SK-MEL-5 (cell line): ENCODE measurements around the gene LRBA. TPM values are rescaled to one million over a fixed set of nuclear protein-coding genes. Genes with fewer than 3 reads are reported as not detected.
"Not testable (repeated sequence)": the region's sequence is repeated elsewhere in the genome, so short reads cannot be mapped to it uniquely, and the experiment has no call there.

Experiments used
- DNase-seq: peaks from one replicate; pipeline ENCODE4 v3.0.0-alpha.2; 2016; ENCODE audit warnings: low read depth, low spot score
- in situ Hi-C: cut with HindIII; loops from 2 replicates; pipeline ENCODE4 v1.10.0; 2016; ENCODE audit warnings: low sequenced_read_pairs, high pct_unique_total_duplicates, low pct_unique_long_range_greater_than_20kb
- total RNA-seq: library from RNA; depleted of rRNA; stranded (reverse); fragments of >200 nt; shearing (Covaris generic); gene quantifications from 2 replicates; pipeline ENCODE4 v1.2.3, GENCODE V29; 2014

The LRBA gene
- total RNA-seq, 1 experiment from 2014 or later, result 31.0 TPM

DNA sequence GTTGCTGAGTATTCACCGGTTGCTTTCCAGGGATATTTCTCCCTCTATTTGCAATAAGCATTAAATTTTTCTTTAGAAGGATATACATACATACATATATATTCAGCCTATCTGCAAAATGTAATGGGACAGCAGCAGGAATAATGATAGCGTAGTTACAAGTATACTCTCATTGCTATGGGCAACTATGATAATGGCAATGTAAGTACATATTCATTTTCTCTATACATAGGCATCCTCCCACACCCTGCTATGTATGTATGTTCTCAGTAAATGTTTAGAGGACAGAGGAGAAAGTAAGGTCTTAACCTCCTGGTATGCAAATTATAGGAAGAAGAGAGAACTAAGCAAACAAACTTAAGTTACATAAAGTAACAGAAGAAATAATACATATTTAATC lies 452.8 kb downstream of the LRBA start:
- in situ Hi-C loops, result no loop called here

GRCh38 chr4:150561143-150561737 lies 453.8 kb downstream of the LRBA start:
- in situ Hi-C loops, result no loop called here
- DNase-seq, result no peak

More for the DNA sequence above, 452.8 kb downstream of the LRBA start:
- DNase-seq, result no peak

- DNase-seq, in situ Hi-C loops: not testable (repeated sequence)
Observed at GRCh38 chr4:150557811-150558210, 457.3 kb downstream of the LRBA start.

- DNase-seq, result no peak
- in situ Hi-C loops, result no loop called here
Observed at GRCh38 chr4:150547154-150547838, 467.8 kb downstream of the LRBA start.

GRCh38 chr4:150546286-150546685 lies 468.8 kb downstream of the LRBA start:
- in situ Hi-C loops, result no loop called here
- DNase-seq, result no peak

GRCh38 chr4:150543042-150543441 lies 472.0 kb downstream of the LRBA start:
- in situ Hi-C loops, result no loop called here
- DNase-seq, result no peak

DNA sequence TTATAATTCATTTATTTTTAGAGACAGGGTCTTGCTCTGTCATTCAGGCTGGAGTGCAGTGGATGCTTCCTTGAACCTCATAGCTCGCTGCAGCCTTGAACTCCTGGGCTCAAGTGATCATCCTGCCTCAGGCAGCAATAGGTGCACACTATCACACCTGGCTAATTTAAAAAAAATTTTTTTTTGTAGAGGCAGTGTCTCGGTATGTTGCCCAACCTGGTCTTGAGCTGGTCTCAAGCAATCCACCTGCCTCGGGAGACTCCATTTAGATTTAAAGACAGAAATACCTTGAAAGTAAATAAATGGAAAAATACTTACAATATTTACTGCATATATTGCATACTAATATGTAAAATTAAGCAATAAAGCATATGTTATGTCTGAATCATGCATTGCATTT lies 473.4 kb downstream of the LRBA start:
- DNase-seq, result no peak
- in situ Hi-C loops, result no loop called here

GRCh38 chr4:150540959-150541360 lies 474.1 kb downstream of the LRBA start:
- in situ Hi-C loops, result no loop called here

DNA sequence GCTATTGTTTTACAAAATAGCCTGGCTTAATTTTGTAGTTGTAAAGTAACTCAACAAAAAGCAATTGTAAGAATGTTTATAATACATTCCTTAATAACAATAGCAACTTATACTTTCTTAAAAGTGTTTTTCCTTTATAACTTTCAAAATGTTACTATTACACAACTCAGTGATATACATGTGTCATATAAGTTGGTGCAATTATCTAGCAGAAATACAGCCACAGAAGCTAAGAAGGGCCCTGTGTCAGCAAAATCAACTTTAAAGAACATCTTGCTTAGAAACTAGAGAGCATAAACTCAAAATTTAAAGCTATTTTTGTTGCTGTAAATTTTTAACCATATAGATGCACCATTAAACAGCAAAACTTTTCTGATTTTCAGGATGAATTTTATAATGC lies 474.5 kb downstream of the LRBA start:
- DNase-seq, result no peak
- in situ Hi-C loops, result no loop called here

More at GRCh38 chr4:150540959-150541360, 474.1 kb downstream of the LRBA start:
- no peak for DNase-seq

- in situ Hi-C loops, DNase-seq: not testable (repeated sequence)
Observed at GRCh38 chr4:150537911-150538310, 477.2 kb downstream of the LRBA start.

DNA sequence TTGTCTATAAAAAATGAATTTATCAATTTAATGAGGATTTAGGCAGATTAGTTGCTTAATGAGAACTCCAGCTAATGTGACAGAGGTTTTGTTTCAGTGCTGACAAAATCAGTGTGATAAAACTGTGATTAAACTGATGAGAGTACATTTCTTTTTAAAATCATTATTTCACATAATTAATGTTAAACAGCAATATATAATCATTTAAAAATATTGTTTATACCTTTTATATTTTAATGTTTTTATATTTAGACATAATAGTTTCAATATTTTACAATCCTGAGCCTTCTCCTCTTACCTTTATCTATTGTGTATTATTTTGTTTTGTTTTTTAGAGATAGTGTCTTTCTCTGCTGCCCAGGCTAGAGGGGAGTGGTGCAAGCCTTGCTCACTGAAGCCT lies 480.3 kb downstream of the LRBA start:
- DNase-seq, result no peak
- in situ Hi-C loops, result no loop called here

GRCh38 chr4:150533673-150534072 lies 481.4 kb downstream of the LRBA start:
- in situ Hi-C loops, result no loop called here
- no peak for DNase-seq

DNA sequence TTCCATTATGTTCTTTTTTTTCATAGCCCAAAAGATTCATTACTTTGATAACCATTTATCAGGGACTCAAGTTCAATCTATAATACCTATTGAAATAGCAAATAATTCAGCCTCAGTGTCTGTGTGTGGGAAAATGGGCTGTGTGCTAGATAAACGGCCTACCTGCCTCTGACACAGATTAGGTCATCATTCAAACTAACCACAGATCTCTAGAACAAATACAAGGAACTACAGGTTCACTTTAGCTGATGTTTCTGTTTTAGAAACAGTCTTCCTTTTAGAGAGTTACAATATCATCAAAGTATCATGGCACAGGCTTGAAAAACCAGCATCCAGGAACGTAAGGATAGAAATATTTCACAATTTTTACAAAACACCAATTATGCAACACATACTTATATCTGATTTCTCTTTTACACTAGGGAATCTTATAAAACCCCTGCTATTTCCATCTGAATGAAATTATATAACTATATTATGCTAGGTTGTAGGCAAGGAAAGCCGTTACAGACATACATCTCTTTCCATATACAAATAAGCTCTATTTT lies 489.7 kb downstream of the LRBA start:
- no peak for DNase-seq
- in situ Hi-C loops, result no loop called here

DNA sequence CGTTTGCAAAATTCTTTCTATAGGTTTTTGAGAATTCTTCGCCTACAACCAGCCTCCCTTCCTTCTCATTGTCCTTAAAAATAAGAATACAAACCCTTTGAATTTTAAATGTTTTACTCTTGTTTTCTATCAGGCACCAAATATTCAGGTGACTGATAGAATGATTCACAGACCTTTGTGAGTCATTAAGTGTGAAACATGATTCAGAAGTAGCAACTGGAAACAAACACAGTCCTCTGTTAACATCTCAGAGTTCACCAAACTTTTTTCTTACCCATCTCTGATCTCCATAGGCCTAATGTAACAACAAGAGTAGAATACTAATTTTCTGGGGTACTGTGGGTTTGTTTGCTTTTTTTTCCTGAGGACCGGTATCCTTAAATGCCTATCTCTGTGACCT lies 496.5 kb downstream of the LRBA start:
- in situ Hi-C loops, result no loop called here
- no peak for DNase-seq

DNA sequence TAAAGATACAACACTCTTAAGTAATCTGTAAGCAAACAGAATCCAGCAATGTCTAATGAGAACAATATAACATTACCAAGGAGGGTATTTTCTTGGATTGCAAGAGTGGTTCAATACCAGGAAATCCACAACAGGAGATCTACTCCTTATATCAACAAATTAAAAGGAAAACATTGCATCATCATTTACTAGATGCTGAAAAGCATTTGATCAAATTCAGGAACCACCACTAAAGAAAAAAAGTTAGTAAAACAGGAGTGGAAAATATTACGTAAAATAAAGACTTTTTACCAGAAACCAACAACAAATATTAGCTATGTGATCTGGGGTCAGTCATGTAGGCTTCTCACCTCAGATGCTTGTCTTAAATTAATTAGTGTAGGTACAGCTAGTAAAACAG lies 499.9 kb downstream of the LRBA start:
- no peak for DNase-seq
- in situ Hi-C loops, result no loop called here

- in situ Hi-C loops, result no loop called here
- no peak for DNase-seq
Observed at GRCh38 chr4:150514709-150515108, 500.4 kb downstream of the LRBA start.

DNA sequence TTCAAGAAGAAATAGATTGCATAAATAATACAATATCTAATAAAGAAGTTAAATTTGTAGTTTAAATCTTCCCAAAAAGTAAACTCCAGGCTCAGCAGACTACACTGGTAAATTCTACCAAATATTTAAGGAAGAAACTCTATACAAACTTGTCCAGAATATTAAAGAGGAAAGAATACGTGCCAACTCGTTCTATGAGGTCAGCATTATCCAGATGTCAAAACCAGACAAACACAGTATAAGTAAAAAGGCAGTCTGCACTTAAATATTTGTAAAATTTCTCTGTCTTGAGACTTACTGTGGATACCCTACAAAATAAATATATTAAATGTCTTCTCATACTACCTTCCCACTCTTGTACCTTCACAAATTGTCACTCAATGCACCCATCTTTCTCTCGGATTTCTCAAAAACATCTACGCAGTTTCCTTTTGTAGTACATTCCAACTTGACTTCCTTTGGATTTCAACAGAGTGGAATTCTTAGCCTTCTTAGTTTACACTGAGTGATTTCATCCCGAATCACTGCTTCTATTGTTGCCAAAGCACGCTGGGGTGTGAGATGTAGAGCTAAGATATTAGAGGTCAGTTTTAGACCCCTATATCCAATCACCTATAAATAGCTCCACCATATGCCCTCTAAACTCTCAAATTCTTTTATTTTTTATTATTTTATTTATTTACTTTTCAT lies 504.8 kb downstream of the LRBA start:
- in situ Hi-C loops, result no loop called here

DNA sequence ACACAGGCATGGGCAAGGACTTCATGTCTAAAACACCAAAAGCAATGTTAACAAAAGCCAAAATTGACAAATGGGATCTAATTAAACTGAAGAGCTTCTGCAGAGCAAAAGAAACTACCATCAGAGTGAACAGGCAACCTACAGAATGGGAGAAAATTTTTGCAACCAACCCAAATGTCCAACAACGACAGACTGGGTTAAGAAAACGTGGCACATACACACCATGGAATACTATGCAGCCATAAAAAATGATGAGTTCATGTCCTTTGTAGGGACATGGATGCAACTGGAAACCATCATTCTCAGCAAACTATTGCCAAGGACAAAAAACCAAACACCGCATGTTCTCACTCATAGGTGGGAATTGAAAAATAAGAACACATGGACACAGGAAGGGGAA lies 507.4 kb downstream of the LRBA start:
- in situ Hi-C loops, DNase-seq: not testable (repeated sequence)

More for the DNA sequence above, 504.8 kb downstream of the LRBA start:
- DNase-seq, result no peak
